ENCODE measurements around the gene MGRN1.

GRCh38 chr16:4607841-4608703, 16.6 kb upstream of the MGRN1 start:
- TF ChIP-seq CTCF (conservative IDR thresholded peaks at IDR 0.05 in 1 of 2, IDR thresholded peaks at IDR 0.05 in 1 of 2; ENCODE audit: extremely low read depth in 1 of 2, insufficient read depth in 1 of 2, low read depth in 1 of 2, low read length in 2 of 2) (no peak), EZH2 (IDR thresholded peaks at IDR 0.05; ENCODE audit: borderline replicate concordance, low read length) (no peak)

Measured in mammary epithelial cell (primary cell).